HEK293 (cell line): ENCODE results near the gene PLEKHG2.

ENCODE experiments used
- CTCF ChIA-PET: fragments of 350-600 bp; formaldehyde crosslinking; extraction: SDS; loops from one replicate; lab custom pipeline; 2021; ENCODE audit warnings: antibody characterized with exemption; lab: Yijun Ruan, JAX
- POLR2A ChIA-PET: fragments of 300-600 bp; formaldehyde crosslinking; extraction: SDS; loops from one replicate; lab custom pipeline; 2020; ENCODE audit warnings: antibody characterized with exemption, inconsistent platforms; lab: Yijun Ruan, JAX
- H3K27ac ChIP-seq: fragments of 200-500 bp; sonication (Bioruptor generic); 2 replicates; pipeline ENCODE4 v1.5.1; 2014; ENCODE audit warnings: low read depth, low read length, control low read depth, inconsistent platforms; ENCODE audit errors: extremely low read depth
- H3K36me3 ChIP-seq, 2 experiments: fragments of 200-500 bp in 1 of 2; sonication (Bioruptor generic) in 1 of 2; 1 replicate in 1 of 2; 2 replicates in 1 of 2; pipeline ENCODE4 v1.5.1; 2014 to 2017; ENCODE audit warnings: inconsistent platforms in 2 of 2, low read length in 2 of 2; ENCODE audit not compliant: control insufficient read depth in 2 of 2, insufficient read depth in 1 of 2
- H3K4me1 ChIP-seq: fragments of 200-500 bp; sonication (Bioruptor generic); 2 replicates; pipeline ENCODE4 v1.5.1; 2014; ENCODE audit warnings: mild to moderate bottlenecking, low read length, inconsistent platforms; ENCODE audit not compliant: control insufficient read depth, insufficient read depth
- H3K4me3 ChIP-seq: 2 replicates; pipeline ENCODE4 v1.5.1; 2011; ENCODE audit warnings: low read depth, mild to moderate bottlenecking, control low read depth, low read length, moderate library complexity
- H3K9me3 ChIP-seq: fragments of 200-500 bp; sonication (Bioruptor generic); 2 replicates; pipeline ENCODE4 v1.5.1; 2014; ENCODE audit warnings: low read depth, low read length, inconsistent platforms; ENCODE audit not compliant: control insufficient read depth, insufficient read depth
- GLI2 ChIP-seq: fragments of 450-650 bp; formaldehyde crosslinking; IDR thresholded peaks from 2 replicates; pipeline ENCODE4; 2017; ENCODE audit warnings: missing biosample characterization, missing genetic modification characterization, low read depth, borderline replicate concordance
- PRDM10 ChIP-seq: fragments of 450-650 bp; formaldehyde crosslinking; IDR thresholded peaks from 2 replicates; pipeline ENCODE4 v1.5.1; 2016; ENCODE audit warnings: missing biosample characterization, missing genetic modification characterization
- SP7 ChIP-seq: fragments of 450-650 bp; formaldehyde crosslinking; IDR thresholded peaks from 2 replicates; pipeline ENCODE4 v1.5.1; 2016; ENCODE audit warnings: missing biosample characterization, missing genetic modification characterization
- ZFP41 ChIP-seq: fragments of 450-650 bp; formaldehyde crosslinking; IDR thresholded peaks from 2 replicates; pipeline ENCODE4 v1.5.1; 2016; ENCODE audit warnings: missing biosample characterization, missing genetic modification characterization, borderline replicate concordance
- ZNF112 ChIP-seq: fragments of 450-650 bp; formaldehyde crosslinking; IDR thresholded peaks from 2 replicates; pipeline ENCODE4 v1.5.0; 2017; ENCODE audit warnings: missing biosample characterization, missing genetic modification characterization
- ZNF157 ChIP-seq: fragments of 450-650 bp; formaldehyde crosslinking; IDR thresholded peaks from 2 replicates; pipeline ENCODE4 v1.5.1; 2016; ENCODE audit warnings: missing biosample characterization, missing genetic modification characterization
- ZNF274 ChIP-seq, 2 experiments: fragments of 200-500 bp in 1 of 2; fragments of 450-650 bp in 1 of 2; sonication (Bioruptor generic) in 1 of 2; formaldehyde crosslinking in 1 of 2; IDR thresholded peaks; 2 replicates each; pipeline versions ENCODE4 v1.5.1 to v1.6.1; 2014 to 2016; ENCODE audit warnings: borderline replicate concordance in 1 of 2, inconsistent platforms in 1 of 2, low read length in 1 of 2, missing biosample characterization in 1 of 2, missing genetic modification characterization in 1 of 2
- ZNF324 ChIP-seq: fragments of 450-650 bp; formaldehyde crosslinking; IDR thresholded peaks from 2 replicates; pipeline ENCODE4 v1.5.1; 2016; ENCODE audit warnings: missing biosample characterization, missing genetic modification characterization
- ZNF473 ChIP-seq: fragments of 450-650 bp; formaldehyde crosslinking; IDR thresholded peaks from 2 replicates; pipeline ENCODE4 v1.5.1; 2017; ENCODE audit warnings: missing biosample characterization, missing genetic modification characterization
- ZNF501 ChIP-seq: fragments of 450-650 bp; formaldehyde crosslinking; IDR thresholded peaks from 2 replicates; pipeline ENCODE4 v1.5.1; 2016; ENCODE audit warnings: missing biosample characterization, missing genetic modification characterization
- ZNF529 ChIP-seq: fragments of 450-650 bp; formaldehyde crosslinking; IDR thresholded peaks from 2 replicates; pipeline ENCODE4 v1.5.1; 2017; ENCODE audit warnings: missing genetic modification characterization, missing biosample characterization; ENCODE audit not compliant: insufficient replicate concordance
- ZNF596 ChIP-seq: fragments of 450-650 bp; IDR thresholded peaks from 2 replicates; pipeline ENCODE4 v1.5.0; 2018; ENCODE audit warnings: missing biosample characterization, mild to moderate bottlenecking, missing genetic modification characterization, moderate library complexity
- TF ChIP-seq, protein P1 (sequence below): fragments of 450-650 bp; formaldehyde crosslinking; IDR thresholded peaks from 2 replicates; pipeline ENCODE4 v1.5.1; 2016; ENCODE audit warnings: missing biosample characterization, missing genetic modification characterization, borderline replicate concordance

PLEKHG2 gene

DNA sequence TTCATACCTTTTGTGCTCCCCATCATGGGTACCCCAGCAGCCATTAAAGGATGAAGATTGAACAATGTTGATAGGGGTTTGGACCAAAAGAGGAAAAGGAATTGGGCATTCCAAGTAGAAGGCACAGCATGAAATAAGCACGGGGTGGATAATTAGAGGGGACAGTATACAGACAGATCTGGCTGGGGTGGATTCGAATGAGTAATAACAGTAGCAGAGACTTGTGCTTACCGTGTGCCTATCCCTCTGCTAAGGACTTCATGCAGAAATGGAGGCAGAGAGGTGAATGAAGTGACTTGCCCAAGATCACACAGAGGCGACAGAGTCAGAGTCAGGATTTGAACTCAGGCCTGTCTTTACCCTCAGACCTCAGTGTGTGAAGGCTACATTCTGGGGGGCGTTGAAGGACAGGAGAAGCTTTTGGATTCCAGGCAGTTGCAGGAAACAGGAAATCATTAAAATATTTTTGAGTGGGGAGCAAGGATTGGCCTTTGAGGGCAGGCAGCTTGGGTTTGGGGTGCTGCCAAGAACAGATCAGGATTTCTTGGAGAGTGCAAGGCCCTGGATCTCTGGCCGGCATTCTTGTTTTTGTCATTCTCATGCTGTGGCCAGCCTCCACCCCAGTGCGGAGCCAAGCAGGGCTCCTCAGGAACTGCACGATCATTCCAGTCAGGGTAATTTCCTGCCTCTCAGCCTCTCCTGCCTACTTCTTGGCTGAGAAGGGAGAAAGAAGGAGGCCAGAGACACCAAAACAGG lies 40.2 kb upstream of the PLEKHG2 start:
- ChIA-PET POLR2A (interaction anchor here (0.5 to 0.6 kb wide), 2 partner anchors 51 to 185 kb away, joined by 3 to 5 read pairs; partner anchors contain the start of gene LRFN1), CTCF (no interaction called here)
- H3K4me3 ChIP-seq = no peak overlapping the region
- TF ChIP-seq SP7 = peak; percentile 60
- TF ChIP-seq ZNF596 (tag by site-specific recombination) = no peak
- H3K36me3 ChIP-seq = peaks cover 86 to 100% of the 10 kb centered on the region in 2 experiments
- no peaks in the 10 kb centered on the region; the same call in 1 of the 2 replicates for H3K4me1 ChIP-seq
- H3K27ac ChIP-seq = no peak overlapping the region
- H3K9me3 ChIP-seq = no peaks in the 10 kb centered on the region

DNA sequence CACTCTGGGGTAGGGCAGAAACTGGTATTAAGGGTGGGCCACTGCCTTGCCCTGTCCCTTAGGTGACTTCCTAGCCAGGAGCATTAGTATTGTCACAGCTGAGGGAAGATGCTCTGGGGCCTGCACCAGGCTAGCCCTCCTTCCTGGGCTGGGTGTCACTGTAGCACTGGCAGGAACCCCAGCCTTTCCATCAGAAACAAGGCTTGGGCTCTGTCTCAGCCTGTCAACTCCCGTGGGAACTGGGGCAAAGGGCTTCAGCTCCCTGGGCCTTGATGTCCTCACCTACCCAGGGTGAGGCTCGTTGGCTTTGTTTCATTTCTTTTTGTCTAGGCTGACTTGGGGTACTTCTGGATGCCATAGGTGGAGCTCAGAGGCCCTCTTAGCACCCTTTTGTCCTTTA lies 39.5 kb upstream of the PLEKHG2 start:
- TF ChIP-seq ZNF324 (no peak), ZNF501 (no peak), ZFP41 (no peak), ZNF157 (tag by site-specific recombination) (no peak), PRDM10 (tag by site-specific recombination) (no peak), GLI2 (tag by site-specific recombination) (no peak), ZNF112 (no peak), ZNF473 (tag by site-specific recombination) (no peak), ZNF274 (IDR thresholded peaks at IDR 0.05; ENCODE audit: low read length) (no peak), ZNF274 (tag by site-specific recombination; IDR thresholded peaks at IDR 0.05; ENCODE audit: borderline replicate concordance) (no peak), ZNF529 (tag by site-specific recombination) (no peak)
- TF ChIP-seq, protein P1, sequence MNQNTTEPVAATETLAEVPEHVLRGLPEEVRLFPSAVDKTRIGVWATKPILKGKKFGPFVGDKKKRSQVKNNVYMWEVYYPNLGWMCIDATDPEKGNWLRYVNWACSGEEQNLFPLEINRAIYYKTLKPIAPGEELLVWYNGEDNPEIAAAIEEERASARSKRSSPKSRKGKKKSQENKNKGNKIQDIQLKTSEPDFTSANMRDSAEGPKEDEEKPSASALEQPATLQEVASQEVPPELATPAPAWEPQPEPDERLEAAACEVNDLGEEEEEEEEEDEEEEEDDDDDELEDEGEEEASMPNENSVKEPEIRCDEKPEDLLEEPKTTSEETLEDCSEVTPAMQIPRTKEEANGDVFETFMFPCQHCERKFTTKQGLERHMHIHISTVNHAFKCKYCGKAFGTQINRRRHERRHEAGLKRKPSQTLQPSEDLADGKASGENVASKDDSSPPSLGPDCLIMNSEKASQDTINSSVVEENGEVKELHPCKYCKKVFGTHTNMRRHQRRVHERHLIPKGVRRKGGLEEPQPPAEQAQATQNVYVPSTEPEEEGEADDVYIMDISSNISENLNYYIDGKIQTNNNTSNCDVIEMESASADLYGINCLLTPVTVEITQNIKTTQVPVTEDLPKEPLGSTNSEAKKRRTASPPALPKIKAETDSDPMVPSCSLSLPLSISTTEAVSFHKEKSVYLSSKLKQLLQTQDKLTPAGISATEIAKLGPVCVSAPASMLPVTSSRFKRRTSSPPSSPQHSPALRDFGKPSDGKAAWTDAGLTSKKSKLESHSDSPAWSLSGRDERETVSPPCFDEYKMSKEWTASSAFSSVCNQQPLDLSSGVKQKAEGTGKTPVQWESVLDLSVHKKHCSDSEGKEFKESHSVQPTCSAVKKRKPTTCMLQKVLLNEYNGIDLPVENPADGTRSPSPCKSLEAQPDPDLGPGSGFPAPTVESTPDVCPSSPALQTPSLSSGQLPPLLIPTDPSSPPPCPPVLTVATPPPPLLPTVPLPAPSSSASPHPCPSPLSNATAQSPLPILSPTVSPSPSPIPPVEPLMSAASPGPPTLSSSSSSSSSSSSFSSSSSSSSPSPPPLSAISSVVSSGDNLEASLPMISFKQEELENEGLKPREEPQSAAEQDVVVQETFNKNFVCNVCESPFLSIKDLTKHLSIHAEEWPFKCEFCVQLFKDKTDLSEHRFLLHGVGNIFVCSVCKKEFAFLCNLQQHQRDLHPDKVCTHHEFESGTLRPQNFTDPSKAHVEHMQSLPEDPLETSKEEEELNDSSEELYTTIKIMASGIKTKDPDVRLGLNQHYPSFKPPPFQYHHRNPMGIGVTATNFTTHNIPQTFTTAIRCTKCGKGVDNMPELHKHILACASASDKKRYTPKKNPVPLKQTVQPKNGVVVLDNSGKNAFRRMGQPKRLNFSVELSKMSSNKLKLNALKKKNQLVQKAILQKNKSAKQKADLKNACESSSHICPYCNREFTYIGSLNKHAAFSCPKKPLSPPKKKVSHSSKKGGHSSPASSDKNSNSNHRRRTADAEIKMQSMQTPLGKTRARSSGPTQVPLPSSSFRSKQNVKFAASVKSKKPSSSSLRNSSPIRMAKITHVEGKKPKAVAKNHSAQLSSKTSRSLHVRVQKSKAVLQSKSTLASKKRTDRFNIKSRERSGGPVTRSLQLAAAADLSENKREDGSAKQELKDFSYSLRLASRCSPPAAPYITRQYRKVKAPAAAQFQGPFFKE (tag by site-specific recombination) = no peak
- Histone ChIP-seq H3K4me3 (no peak overlapping the region), H3K4me1 (no peaks in the 10 kb centered on the region; the same call in 1 of the 2 replicates), H3K27ac (peak overlapping the region; percentile 30; the same call in 1 of the 2 replicates), H3K36me3 (peaks cover 92 to 100% of the 10 kb centered on the region in 2 experiments), H3K9me3 (no peaks in the 10 kb centered on the region)
- POLR2A ChIA-PET = interaction anchor here (0.6 kb wide), 1 partner anchor 52 kb away, joined by 3 read pairs; the partner anchor contains the start of gene LRFN1
- CTCF ChIA-PET = interaction anchor here (0.7 to 2.0 kb wide), 2 partner anchors 20 to 39 kb away, joined by 3 to 5 read pairs; partner anchors contain the start of gene PLEKHG2
